Ovary (tissue), 9 donors: ENCODE data around the gene CDH23. TPM values are rescaled to one million over a fixed set of nuclear protein-coding genes. Genes with fewer than 3 reads are reported as not detected.

ENCODE experiments used
- DNase-seq, 5 donors: peaks; one replicate each; pipeline ENCODE4 v3.0.0-alpha.2; 2019 to 2020
- H3K27ac ChIP-seq, 2 donors: fragments of 200-600 bp; one replicate each; pipeline versions ENCODE4 v1.5.1 to v1.8.0; 2019 to 2022
- H3K27me3 ChIP-seq: fragments of 200-600 bp; one replicate; pipeline ENCODE4 v1.8.0; 2022
- H3K36me3 ChIP-seq: fragments of 200-600 bp; sonication (generic); one replicate; pipeline ENCODE4 v1.5.1; 2019
- H3K4me1 ChIP-seq: one replicate; pipeline ENCODE4 v1.8.1; 2013; ENCODE audit warnings: mild to moderate bottlenecking, moderate library complexity; ENCODE audit not compliant: insufficient read depth
- H3K4me3 ChIP-seq: fragments of 200-600 bp; sonication (generic); one replicate; pipeline ENCODE4 v1.5.1; 2017
- H3K9me3 ChIP-seq, 2 donors: fragments of 200-600 bp in 1 of 2; sonication (generic) in 1 of 2; one replicate each; pipeline versions ENCODE4 v1.5.1 to v1.8.1; 2013 to 2019; ENCODE audit warnings: mild to moderate bottlenecking in 1 of 2, moderate library complexity in 1 of 2
- CTCF ChIP-seq, 3 donors: fragments of 450-650 bp in 2 of 3; fragments of 200-600 bp in 1 of 3; IDR thresholded peaks; one replicate each; pipeline versions ENCODE4 v1.5.1 to v1.8.0; 2016 to 2022; ENCODE audit warnings: antibody characterized with exemption in 3 of 3, mild to moderate bottlenecking in 1 of 3
- EP300 ChIP-seq: sonication (generic); formaldehyde crosslinking; IDR thresholded peaks from one replicate; pipeline ENCODE4 v1.6.1; 2017; ENCODE audit warnings: antibody characterized with exemption
- POLR2A ChIP-seq: fragments of 450-650 bp; IDR thresholded peaks from one replicate; pipeline ENCODE4 v1.6.1; 2017; ENCODE audit warnings: antibody characterized with exemption, mild to moderate bottlenecking, moderate library complexity
- WGBS, 3 donors: extraction: QIAGEN DNeasy Blood & Tissue Kit in 1 of 3; methylation state at CpG; one replicate each; pipeline versions ENCODE4 v1.1.5 to v1.1.7; 2013 to 2017; 5-methylcytosine and 5-hydroxymethylcytosine counted together
- intact Hi-C, 4 donors: fragments of 100-400 bp; cut with DNase I; formaldehyde crosslinking; loops; one replicate each; pipeline versions ENCODE4 v1.11.0 to v1.15.1; 2022 to 2023
- polyA plus RNA-seq, 2 donors: library from polyadenylated mRNA; stranded (reverse); fragments of 200-250 nt in 1 of 2; fragments of 350-450 nt in 1 of 2; fragmentation: Illumina TruSeq in 1 of 2; extraction: RNeasy Lipid Tissue Mini Kit (QIAGEN cat#74804) in 1 of 2; gene quantifications; one replicate each; pipeline ENCODE4 v1.2.3, GENCODE V29; 2013 to 2014
- total RNA-seq, 7 donors: library from RNA; depleted of rRNA in 2 of 7; stranded (reverse); fragments of >200 nt in 2 of 7; fragmentation: NEBNext Ultra II Directional in 3 of 7; extraction: Animal tissue kit (Norgen Biotek cat#: 25700) in 3 of 7; gene quantifications; one replicate each; pipeline versions ENCODE4 v1.1.0 to v1.2.4, GENCODE V29; 2016 to 2023
- donor health status: DM: no; HTN: no; CAD: no; lungs with moderate emphysema.
- donor health status: DM: no; HTN: no; CAD: no.
- donor health status: Bipolar disorder and iron deficiency.
- donor health status: DM: yes; HTN: yes; CAD: no.
- donor health status: DM: no; HTN: no; CAD: no.
- donor health status: DM: yes; HTN: yes; CAD: no.

Gene CDH23
- total and polyA plus RNA-seq, 9 donors = 7.5 to 108 (median 39.1) TPM

GRCh38 chr10:71697938-71698709, 301.4 kb downstream of the CDH23 start:
- no peak for TF ChIP-seq EP300
- no peak for TF ChIP-seq CTCF (IDR thresholded peaks at IDR 0.05)
- TF ChIP-seq POLR2A = no peak
- Histone ChIP-seq H3K36me3 (no peaks in the 10 kb centered on the region), H3K27ac (no peak overlapping the region), H3K27me3 (no peaks in the 10 kb centered on the region), H3K4me3 (no peak overlapping the region), H3K9me3 (no peaks in the 10 kb centered on the region), H3K4me1 (no peaks in the 10 kb centered on the region)
- no peak for DNase-seq
- intact Hi-C loops = no loop called here
- WGBS, 3 donors = 79 to 85% (median 83%) methylated on average over 7 of the region's 7 CpGs

GRCh38 chr10:71698737-71699136, 302.0 kb downstream of the CDH23 start:
- 87 to 93% (median 90%) methylated on average over 5 of the region's 5 CpGs for WGBS, 3 donors
- H3K9me3 ChIP-seq = no peaks in the 10 kb centered on the region
- no peaks in the 10 kb centered on the region for H3K36me3 ChIP-seq
- no peak for TF ChIP-seq EP300
- no peak for TF ChIP-seq CTCF (IDR thresholded peaks at IDR 0.05)
- TF ChIP-seq POLR2A = no peak
- H3K27ac ChIP-seq = no peak overlapping the region
- no peaks in the 10 kb centered on the region for H3K27me3 ChIP-seq
- no peak for DNase-seq
- intact Hi-C loops = no loop called here
- no peak overlapping the region for H3K4me3 ChIP-seq
- H3K4me1 ChIP-seq = no peaks in the 10 kb centered on the region

DNA sequence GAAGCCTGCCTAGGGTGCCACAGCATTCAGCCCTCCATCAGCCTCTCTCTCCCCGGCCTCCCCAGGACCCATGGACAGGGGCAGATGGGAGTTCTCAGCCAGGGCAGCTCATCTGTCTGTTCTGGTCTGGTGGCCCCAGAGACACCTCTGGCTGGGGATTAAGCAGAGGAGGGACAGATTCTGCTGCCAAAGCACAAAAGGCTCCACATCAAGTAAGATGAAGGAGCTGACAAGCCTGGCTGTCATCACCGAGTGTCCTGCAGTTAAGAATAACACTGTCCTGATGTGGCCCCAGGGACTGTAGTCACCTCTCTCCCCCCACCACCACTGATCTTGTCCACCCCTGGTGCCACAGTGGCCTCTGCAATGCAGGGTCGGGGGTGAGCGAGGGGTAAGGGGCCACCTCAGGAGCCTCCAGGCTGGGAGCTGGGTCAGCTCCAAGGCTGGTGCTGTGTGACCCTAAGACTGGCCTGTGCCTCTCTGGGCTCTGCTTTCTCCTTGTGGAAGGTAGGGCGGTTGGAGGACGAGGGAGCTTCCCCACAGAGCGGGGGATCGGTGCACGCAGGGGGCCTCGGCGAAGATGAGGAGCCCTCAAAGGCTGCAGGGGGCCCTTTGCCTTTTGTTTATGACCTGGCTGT, 304.1 kb downstream of the CDH23 start:
- H3K4me3 ChIP-seq = no peak overlapping the region
- intact Hi-C loops = loop anchor here in 1 of 4 donors (10.0 kb wide), 1 partner anchor 386 kb away; the partner anchor contains the start of gene SLC29A3
- H3K36me3 ChIP-seq = no peaks in the 10 kb centered on the region
- no peaks in the 10 kb centered on the region for H3K4me1 ChIP-seq
- H3K9me3 ChIP-seq = no peaks in the 10 kb centered on the region
- H3K27ac ChIP-seq = no peak overlapping the region
- no peaks in the 10 kb centered on the region for H3K27me3 ChIP-seq
- TF ChIP-seq EP300 = no peak
- no peak for TF ChIP-seq CTCF (IDR thresholded peaks at IDR 0.05)
- no peak for TF ChIP-seq POLR2A
- DNase-seq = no peak
- WGBS, 3 donors = 91 to 99% (median 92%) methylated on average over 10 to 11 of the region's 11 CpGs

- WGBS, 3 donors = 80 to 83% (median 82%) methylated on average over 11 of the region's 11 CpGs
- intact Hi-C loops = loop anchor here in 1 of 4 donors (10.0 kb wide), 1 partner anchor 387 kb away; the partner anchor contains the start of gene SLC29A3
- DNase-seq = no peak
These were observed 304.9 kb downstream of the CDH23 start for GRCh38 chr10:71701496-71702132.

More at GRCh38 chr10:71701496-71702132, 304.9 kb downstream of the CDH23 start:
- Histone ChIP-seq H3K36me3 (no peaks in the 10 kb centered on the region), H3K4me1 (no peaks in the 10 kb centered on the region), H3K27me3 (no peaks in the 10 kb centered on the region), H3K9me3 (no peaks in the 10 kb centered on the region), H3K27ac (no peak overlapping the region), H3K4me3 (no peak overlapping the region)
- TF ChIP-seq CTCF (IDR thresholded peaks at IDR 0.05) (no peak), EP300 (no peak), POLR2A (no peak)
